ENCODE results near the gene RFXANK.

GRCh38 chr19:19250196-19250801, 58.2 kb downstream of the RFXANK start:
- no peak for TF ChIP-seq EZH2 (IDR thresholded peaks at IDR 0.05; ENCODE audit: borderline replicate concordance, low read depth, low read length, severe bottlenecking)
- TF ChIP-seq, protein P1, sequence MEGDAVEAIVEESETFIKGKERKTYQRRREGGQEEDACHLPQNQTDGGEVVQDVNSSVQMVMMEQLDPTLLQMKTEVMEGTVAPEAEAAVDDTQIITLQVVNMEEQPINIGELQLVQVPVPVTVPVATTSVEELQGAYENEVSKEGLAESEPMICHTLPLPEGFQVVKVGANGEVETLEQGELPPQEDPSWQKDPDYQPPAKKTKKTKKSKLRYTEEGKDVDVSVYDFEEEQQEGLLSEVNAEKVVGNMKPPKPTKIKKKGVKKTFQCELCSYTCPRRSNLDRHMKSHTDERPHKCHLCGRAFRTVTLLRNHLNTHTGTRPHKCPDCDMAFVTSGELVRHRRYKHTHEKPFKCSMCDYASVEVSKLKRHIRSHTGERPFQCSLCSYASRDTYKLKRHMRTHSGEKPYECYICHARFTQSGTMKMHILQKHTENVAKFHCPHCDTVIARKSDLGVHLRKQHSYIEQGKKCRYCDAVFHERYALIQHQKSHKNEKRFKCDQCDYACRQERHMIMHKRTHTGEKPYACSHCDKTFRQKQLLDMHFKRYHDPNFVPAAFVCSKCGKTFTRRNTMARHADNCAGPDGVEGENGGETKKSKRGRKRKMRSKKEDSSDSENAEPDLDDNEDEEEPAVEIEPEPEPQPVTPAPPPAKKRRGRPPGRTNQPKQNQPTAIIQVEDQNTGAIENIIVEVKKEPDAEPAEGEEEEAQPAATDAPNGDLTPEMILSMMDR (IDR thresholded peaks at IDR 0.05; ENCODE audit: borderline replicate concordance, extremely low read depth, low read length, poor library complexity, severe bottlenecking): no peak
